A673 (cell line): ENCODE data around the gene AP1M1. TPM values are rescaled to one million over a fixed set of nuclear protein-coding genes. Genes with fewer than 3 reads are reported as not detected.

Experiments
- BruUV-seq: library from RNA; stranded (reverse); fragments of 400-500 nt; replicated peaks from 2 replicates; lab custom pipeline; 2021; lab: Mats Ljungman, UMichigan
- CTCF ChIA-PET: fragments of 300-600 bp; sonication (Branson Sonifier 250); formaldehyde crosslinking; loops from one replicate; lab custom pipeline; 2022; ENCODE audit warnings: antibody characterized with exemption; lab: Charles Lee
- POLR2A ChIA-PET: fragments of 300-600 bp; sonication (Branson Sonifier 250); formaldehyde crosslinking; loops from one replicate; lab custom pipeline; 2022; ENCODE audit warnings: antibody characterized with exemption; ENCODE audit not compliant: low non-redundant PET; lab: Charles Lee
- DNase-seq: peaks from one replicate; pipeline ENCODE4 v3.0.0-alpha.2; 2015; ENCODE audit warnings: low spot score
- H3K27ac ChIP-seq: fragments of 200-600 bp; sonication (generic); 2 replicates; pipeline ENCODE4 v1.5.1; 2016; ENCODE audit warnings: mixed run types, low read depth, mild to moderate bottlenecking, mixed read lengths, antibody characterized with exemption, low read length; ENCODE audit not compliant: poor library complexity, severe bottlenecking
- H3K27me3 ChIP-seq: fragments of 200-600 bp; sonication (generic); replicated peaks from 2 replicates; pipeline ENCODE4 v1.6.1; 2017; ENCODE audit warnings: mixed run types, low read depth, mild to moderate bottlenecking, mixed read lengths, antibody characterized with exemption, low read length; ENCODE audit not compliant: insufficient read depth, poor library complexity
- H3K36me3 ChIP-seq: fragments of 200-600 bp; sonication (generic); 2 replicates; pipeline ENCODE4 v1.6.1; 2016; ENCODE audit warnings: mixed run types, mild to moderate bottlenecking, mixed read lengths, antibody characterized with exemption, low read length; ENCODE audit not compliant: insufficient read depth, poor library complexity, severe bottlenecking
- H3K4me1 ChIP-seq: fragments of 200-600 bp; sonication (generic); 2 replicates; pipeline ENCODE4 v1.6.1; 2017; ENCODE audit warnings: mixed run types, mild to moderate bottlenecking, mixed read lengths, antibody characterized with exemption, low read length; ENCODE audit not compliant: insufficient read depth, poor library complexity, severe bottlenecking
- H3K4me3 ChIP-seq: fragments of 200-600 bp; sonication (generic); 2 replicates; pipeline ENCODE4 v1.5.1; 2016; ENCODE audit warnings: low read depth, mixed run types, mild to moderate bottlenecking, mixed read lengths, low read length; ENCODE audit not compliant: poor library complexity, severe bottlenecking
- H3K9me3 ChIP-seq: fragments of 200-600 bp; sonication (generic); 2 replicates; pipeline ENCODE4 v1.6.1; 2016; ENCODE audit warnings: mixed run types, low read depth, mild to moderate bottlenecking, mixed read lengths, antibody characterized with exemption, low read length; ENCODE audit not compliant: poor library complexity, severe bottlenecking
- EZH2 ChIP-seq: fragments of 200-600 bp; sonication (generic); IDR thresholded peaks from 2 replicates; pipeline ENCODE4 v1.6.1; 2017; ENCODE audit warnings: borderline replicate concordance, low read depth, mild to moderate bottlenecking, mixed read lengths, antibody characterized with exemption, low read length; ENCODE audit not compliant: poor library complexity, severe bottlenecking
- intact Hi-C: fragments of 100-400 bp; cut with micrococcal nuclease; formaldehyde crosslinking; loops from one replicate; pipeline ENCODE4 v1.10.0; 2022; ENCODE audit not compliant: unreplicated experiment
- total RNA-seq: library from RNA; stranded (reverse); gene quantifications from 2 replicates; pipeline ENCODE4 v1.2.3, GENCODE V29; 2021
- TF ChIP-seq, protein P1 (sequence below): fragments of 300-800, 200-600 bp; sonication (generic); conservative IDR thresholded peaks from 2 replicates; pipeline ENCODE4 v1.5.1; 2017; ENCODE audit warnings: low read depth, mild to moderate bottlenecking, antibody characterized with exemption, low read length, moderate library complexity, mixed read lengths

The AP1M1 gene
- total RNA-seq, 1 experiment from 2014 or later: 105 TPM

DNA sequence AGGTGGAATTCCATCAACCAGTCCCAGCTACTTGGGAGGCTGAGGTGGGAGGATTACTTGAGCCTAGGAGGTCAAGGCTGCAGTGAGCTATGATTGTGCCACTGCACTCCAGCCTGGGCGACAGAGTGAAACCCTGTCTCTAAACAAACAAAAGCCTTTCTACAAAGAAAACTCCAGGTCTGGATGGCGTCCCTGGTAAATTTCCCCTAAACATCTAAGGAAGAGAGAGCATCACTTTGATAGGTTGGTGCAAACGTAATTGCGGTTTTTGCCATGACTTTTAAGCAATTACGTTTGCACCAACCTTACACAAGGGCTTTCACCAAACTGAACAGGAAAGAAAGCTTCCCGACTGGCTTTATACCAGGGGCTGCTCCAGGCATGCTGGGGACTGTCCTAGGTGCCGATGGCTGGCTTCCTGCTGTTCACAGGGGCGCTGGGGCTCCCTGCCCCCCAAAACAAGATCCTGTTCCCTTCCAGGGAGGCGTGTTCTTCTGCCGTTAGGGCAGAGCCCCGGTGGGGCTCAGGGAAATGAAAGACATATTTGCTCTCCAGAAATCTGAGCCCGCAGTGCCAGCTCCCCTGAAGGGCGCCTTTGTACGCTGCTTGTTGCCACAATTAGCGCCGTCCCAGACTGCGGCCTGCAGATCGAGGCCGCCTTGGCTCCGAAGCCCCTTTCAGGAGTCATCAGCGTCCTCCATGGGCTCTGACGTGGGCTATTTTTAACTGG is 88.2 kb downstream of the AP1M1 start:
- no peaks in the 10 kb centered on the region for H3K27me3 ChIP-seq
- BruUV-seq: no TSS peak
- H3K4me1 ChIP-seq: peaks cover 16% of the 10 kb centered on the region
- intact Hi-C loops: no loop called here
- CTCF ChIA-PET: interaction anchor here (0.6 kb wide), 1 partner anchor 97 kb away, joined by 3 read pairs; no protein-coding TSS in a partner anchor
- no peaks in the 10 kb centered on the region for H3K36me3 ChIP-seq
- H3K4me3 ChIP-seq: no peak overlapping the region
- POLR2A ChIA-PET: no interaction called here
- no peaks in the 10 kb centered on the region for H3K9me3 ChIP-seq
- H3K27ac ChIP-seq: no peak overlapping the region
- TF ChIP-seq EZH2: no peak
- TF ChIP-seq, protein P1, sequence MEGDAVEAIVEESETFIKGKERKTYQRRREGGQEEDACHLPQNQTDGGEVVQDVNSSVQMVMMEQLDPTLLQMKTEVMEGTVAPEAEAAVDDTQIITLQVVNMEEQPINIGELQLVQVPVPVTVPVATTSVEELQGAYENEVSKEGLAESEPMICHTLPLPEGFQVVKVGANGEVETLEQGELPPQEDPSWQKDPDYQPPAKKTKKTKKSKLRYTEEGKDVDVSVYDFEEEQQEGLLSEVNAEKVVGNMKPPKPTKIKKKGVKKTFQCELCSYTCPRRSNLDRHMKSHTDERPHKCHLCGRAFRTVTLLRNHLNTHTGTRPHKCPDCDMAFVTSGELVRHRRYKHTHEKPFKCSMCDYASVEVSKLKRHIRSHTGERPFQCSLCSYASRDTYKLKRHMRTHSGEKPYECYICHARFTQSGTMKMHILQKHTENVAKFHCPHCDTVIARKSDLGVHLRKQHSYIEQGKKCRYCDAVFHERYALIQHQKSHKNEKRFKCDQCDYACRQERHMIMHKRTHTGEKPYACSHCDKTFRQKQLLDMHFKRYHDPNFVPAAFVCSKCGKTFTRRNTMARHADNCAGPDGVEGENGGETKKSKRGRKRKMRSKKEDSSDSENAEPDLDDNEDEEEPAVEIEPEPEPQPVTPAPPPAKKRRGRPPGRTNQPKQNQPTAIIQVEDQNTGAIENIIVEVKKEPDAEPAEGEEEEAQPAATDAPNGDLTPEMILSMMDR: no peak
- DNase-seq: peak; percentile 46

DNA sequence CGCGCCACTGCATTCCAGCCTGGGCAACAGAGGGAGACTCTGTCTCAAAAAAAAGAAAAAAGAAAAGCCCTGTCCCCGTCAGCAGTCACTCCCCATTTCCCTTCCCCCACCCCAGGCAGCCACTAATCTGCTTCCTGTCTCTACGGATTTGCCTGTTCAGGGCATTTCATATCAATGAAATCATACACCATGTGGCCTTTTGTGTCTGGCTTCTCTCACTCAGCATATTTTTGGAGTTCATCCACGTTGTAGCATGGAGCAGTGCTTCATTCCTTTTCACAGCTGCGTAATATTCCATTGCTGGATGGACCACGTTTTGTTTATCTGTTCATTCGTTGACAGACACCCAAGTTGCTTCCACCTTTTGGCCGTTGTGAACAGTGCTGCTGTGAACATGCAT is 90.8 kb downstream of the AP1M1 start:
- ChIA-PET POLR2A (no interaction called here), CTCF (no interaction called here)
- Histone ChIP-seq H3K27me3 (no peaks in the 10 kb centered on the region), H3K9me3 (no peaks in the 10 kb centered on the region), H3K36me3 (no peaks in the 10 kb centered on the region), H3K4me1 (peaks cover 11% of the 10 kb centered on the region), H3K27ac (no peak overlapping the region), H3K4me3 (no peak overlapping the region)
- intact Hi-C loops: no loop called here
- peak; percentile 58 for DNase-seq
- no TSS peak for BruUV-seq
- no peak for TF ChIP-seq EZH2
- TF ChIP-seq, protein P1: no peak

DNA sequence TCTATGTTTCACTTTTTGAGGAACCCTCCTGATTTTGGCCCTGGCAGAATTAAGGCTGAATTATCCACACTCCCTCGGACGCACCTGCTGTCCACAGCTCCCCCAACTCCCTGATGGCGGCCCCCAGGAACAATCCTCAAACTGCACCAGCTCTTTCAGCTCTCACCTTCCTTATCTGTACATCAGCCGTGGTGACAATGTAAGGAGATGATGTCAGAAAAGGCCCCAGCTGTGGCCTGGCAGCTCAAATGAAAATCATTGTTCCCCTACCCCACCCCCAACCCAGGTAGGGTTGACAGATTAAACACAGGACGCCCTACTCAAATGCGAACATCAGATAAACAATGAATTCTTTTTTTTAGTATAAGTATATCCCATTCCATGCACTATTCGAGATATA is 91.9 kb downstream of the AP1M1 start:
- BruUV-seq: no TSS peak
- intact Hi-C loops: no loop called here
- H3K27me3 ChIP-seq: no peaks in the 10 kb centered on the region
- TF ChIP-seq EZH2: no peak
- TF ChIP-seq, protein P1: no peak
- ChIA-PET CTCF (no interaction called here), POLR2A (interaction anchor here (0.6 kb wide), 1 partner anchor 26 kb away, joined by 5 read pairs; no protein-coding TSS in a partner anchor)
- H3K27ac ChIP-seq: no peak overlapping the region
- no peaks in the 10 kb centered on the region for H3K36me3 ChIP-seq
- H3K4me1 ChIP-seq: peaks cover 6% of the 10 kb centered on the region
- DNase-seq: no peak
- H3K9me3 ChIP-seq: no peaks in the 10 kb centered on the region
- no peak overlapping the region for H3K4me3 ChIP-seq
